H1 (cell line): ENCODE results near the gene FREM1. TPM values are rescaled to one million over a fixed set of nuclear protein-coding genes. Genes with fewer than 3 reads are reported as not detected.

Experiments
- ASH2L ChIP-seq: fragments of 200-600, 300-600 bp; sonication (generic); IDR thresholded peaks from one replicate; pipeline ENCODE4 v1.7.1; 2017; ENCODE audit warnings: low read length
- BRCA1 ChIP-seq: IDR thresholded peaks from 2 replicates; pipeline ENCODE4 v1.6.1; 2012; ENCODE audit warnings: low read depth, low read length, improper control_type of control experiment
- KDM4A ChIP-seq: IDR thresholded peaks from one replicate; pipeline ENCODE4 v1.7.1; 2012; ENCODE audit warnings: low read depth, mild to moderate bottlenecking, moderate library complexity, low read length, inconsistent platforms; ENCODE audit not compliant: severe bottlenecking
- SIN3A ChIP-seq, 2 experiments: IDR thresholded peaks in 1 of 2; conservative IDR thresholded peaks in 1 of 2; 2 replicates each; pipeline ENCODE4 v1.6.1; 2011 to 2012; ENCODE audit warnings: low read length in 2 of 2, improper control_type of control experiment in 1 of 2, low read depth in 1 of 2, mild to moderate bottlenecking in 1 of 2
- SRF ChIP-seq: IDR thresholded peaks from 2 replicates; pipeline ENCODE4 v1.6.1; 2011; ENCODE audit warnings: mild to moderate bottlenecking, low read depth, low read length, moderate library complexity
- SUZ12 ChIP-seq: fragments of 200-600 bp; sonication (generic); IDR thresholded peaks from 2 replicates; pipeline ENCODE4 v1.6.1; 2012; ENCODE audit warnings: mild to moderate bottlenecking, inconsistent platforms, low read length, moderate library complexity, mixed read lengths
- polyA plus RNA-seq, 7 experiments: library from polyadenylated mRNA; depleted of rRNA in 3 of 7; stranded (reverse) in 5 of 7; unstranded in 2 of 7; fragments of >200 nt in 5 of 7; fragments of 200-250 nt in 2 of 7; gene quantifications; 1 replicate in 5 of 7; 2 replicates in 1 of 7; 4 replicates in 1 of 7; pipeline versions ENCODE4 v1.2.1 to v1.2.3, GENCODE V29; 2011 to 2013; ENCODE audit warnings: missing spikeins in 2 of 7, mixed read lengths in 2 of 7
- total RNA-seq: library from RNA; stranded (reverse); fragmentation: NEBNext Ultra II Directional; extraction: Animal tissue kit (Norgen Biotek cat#: 25700); gene quantifications from 2 replicates; pipeline ENCODE4 v1.2.1, GENCODE V29; 2021

Gene FREM1
- total and polyA plus RNA-seq, 2 of the 8 experiments (the other 6 are each of a cell fraction or from before 2014, with no cell fraction given) = 2.6 to 3.1 TPM

- TF ChIP-seq KDM4A (no peak), SRF (no peak), ASH2L (no peak), BRCA1 (no peak), SUZ12 (no peak), SIN3A (conservative IDR thresholded peaks at IDR 0.05 in 1 of 2, IDR thresholded peaks at IDR 0.05 in 1 of 2; ENCODE audit: low read depth in 1 of 2, low read length in 2 of 2) (no peak)
- TF ChIP-seq, all 59 proteins: peak for 0
Observed at GRCh38 chr9:14937216-14937615, 27.0 kb upstream of the FREM1 start (continued).
